Natural killer cell (primary cell): ENCODE data around the gene TOMM70. TPM values are rescaled to one million over a fixed set of nuclear protein-coding genes. Genes with fewer than 3 reads are reported as not detected.

Experiments
- ATAC-seq, 3 donors: fragments of 150-1000 bp in 2 of 3; fragments of 200-7000 bp in 1 of 3; cut with Tn5 transposase; 1 replicate in 1 of 3; 2 replicates in 2 of 3; pipeline ENCODE4 v1.10.0; 2021; ENCODE audit warnings: mild to moderate bottlenecking in 2 of 3, moderate library complexity in 2 of 3
- DNase-seq, 2 donors: peaks; one replicate each; pipeline versions ENCODE4 v3.0.0 to v3.0.0-alpha.2; 2013 to 2021; ENCODE audit warnings: mixed read lengths in 1 of 2
- H3K27ac ChIP-seq: one replicate; pipeline ENCODE4 v1.5.1; 2013; ENCODE audit warnings: mild to moderate bottlenecking, low read length
- H3K27me3 ChIP-seq: one replicate; pipeline ENCODE4 v1.6.1; 2013; ENCODE audit warnings: low read length; ENCODE audit not compliant: control insufficient read depth, insufficient read depth
- H3K36me3 ChIP-seq: one replicate; pipeline ENCODE4 v1.6.1; 2013; ENCODE audit warnings: low read length; ENCODE audit not compliant: control insufficient read depth, insufficient read depth
- H3K4me1 ChIP-seq: one replicate; pipeline ENCODE4 v1.6.1; 2013; ENCODE audit warnings: low read length; ENCODE audit not compliant: control insufficient read depth, insufficient read depth
- H3K4me3 ChIP-seq: one replicate; pipeline ENCODE4 v1.5.1; 2013; ENCODE audit warnings: low read length
- H3K9me3 ChIP-seq: one replicate; pipeline ENCODE4 v1.6.1; 2013; ENCODE audit warnings: low read length; ENCODE audit not compliant: control insufficient read depth, insufficient read depth
- H3K27ac Mint-ChIP-seq, 2 donors: one replicate each; pipeline ENCODE4 v1.8.0; 2022; ENCODE audit warnings: mild to moderate bottlenecking in 2 of 2, mixed read lengths in 2 of 2, moderate library complexity in 1 of 2
- H3K27me3 Mint-ChIP-seq, 2 donors: one replicate each; pipeline ENCODE4 v1.8.0; 2022; ENCODE audit warnings: low read depth in 2 of 2, mixed read lengths in 2 of 2
- H3K36me3 Mint-ChIP-seq: one replicate; pipeline ENCODE4 v1.8.0; 2022; ENCODE audit warnings: mixed read lengths
- H3K4me1 Mint-ChIP-seq, 2 donors: one replicate each; pipeline ENCODE4 v1.8.0; 2022; ENCODE audit warnings: mixed read lengths in 2 of 2
- H3K4me3 Mint-ChIP-seq: one replicate; pipeline ENCODE4 v1.8.0; 2022; ENCODE audit warnings: mild to moderate bottlenecking, moderate library complexity, mixed read lengths
- H3K9me3 Mint-ChIP-seq, 2 donors: one replicate each; pipeline ENCODE4 v1.8.0; 2022; ENCODE audit warnings: mixed read lengths in 2 of 2
- WGBS: methylation state at CpG from one replicate; pipeline ENCODE4 v1.1.7; 2013; ENCODE audit warnings: missing lambda C conversion rate; ENCODE audit not compliant: insufficient coverage; 5-methylcytosine and 5-hydroxymethylcytosine counted together
- intact Hi-C: fragments of 100-400 bp; cut with micrococcal nuclease; formaldehyde crosslinking; loops from one replicate; pipeline ENCODE4 v1.14.2; 2022
- total RNA-seq, 4 donors: library from RNA; stranded (reverse); fragments of 120-200 nt in 1 of 4; gene quantifications; one replicate each; pipeline versions ENCODE4 v1.2.3 to v1.2.4, GENCODE V29; 2013 to 2022
- TF ChIP-seq, protein P1 (sequence below): fragments of 200-600 bp; IDR thresholded peaks from one replicate; pipeline ENCODE4 v1.8.0; 2022; ENCODE audit warnings: antibody characterized with exemption

TOMM70 gene
- total RNA-seq, 3 donors from 2014 or later (not counting 1 experiment from before 2014, with no cell fraction given), result 19.1 to 26.6 (median 24.0) TPM

DNA sequence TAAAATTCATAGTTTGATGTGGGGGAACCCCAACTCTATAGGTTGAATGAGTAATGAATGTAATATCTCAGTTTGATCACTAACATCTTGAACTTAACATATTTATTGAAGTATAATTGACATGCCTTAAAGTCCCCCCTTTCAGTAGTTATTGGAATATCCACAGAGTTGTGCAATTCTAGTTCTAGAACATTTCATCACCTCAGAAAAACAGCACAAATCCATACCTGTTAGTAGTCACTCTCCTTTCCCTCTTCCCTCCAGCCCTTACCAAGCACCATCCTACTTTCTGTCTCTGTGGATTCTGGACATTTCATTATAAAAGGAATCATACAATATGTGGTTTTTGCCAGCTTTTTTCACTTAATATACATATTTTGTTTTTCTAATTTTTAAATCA is 75.1 kb downstream of the TOMM70 start:
- Mint-ChIP-seq H3K27me3 (no peaks in the 10 kb centered on the region), H3K4me1 (no peaks in the 10 kb centered on the region), H3K4me3 (no peak overlapping the region), H3K27ac (no peak overlapping the region), H3K36me3 (peaks cover 8% of the 10 kb centered on the region), H3K9me3 (no peaks in the 10 kb centered on the region)
- TF ChIP-seq, protein P1, sequence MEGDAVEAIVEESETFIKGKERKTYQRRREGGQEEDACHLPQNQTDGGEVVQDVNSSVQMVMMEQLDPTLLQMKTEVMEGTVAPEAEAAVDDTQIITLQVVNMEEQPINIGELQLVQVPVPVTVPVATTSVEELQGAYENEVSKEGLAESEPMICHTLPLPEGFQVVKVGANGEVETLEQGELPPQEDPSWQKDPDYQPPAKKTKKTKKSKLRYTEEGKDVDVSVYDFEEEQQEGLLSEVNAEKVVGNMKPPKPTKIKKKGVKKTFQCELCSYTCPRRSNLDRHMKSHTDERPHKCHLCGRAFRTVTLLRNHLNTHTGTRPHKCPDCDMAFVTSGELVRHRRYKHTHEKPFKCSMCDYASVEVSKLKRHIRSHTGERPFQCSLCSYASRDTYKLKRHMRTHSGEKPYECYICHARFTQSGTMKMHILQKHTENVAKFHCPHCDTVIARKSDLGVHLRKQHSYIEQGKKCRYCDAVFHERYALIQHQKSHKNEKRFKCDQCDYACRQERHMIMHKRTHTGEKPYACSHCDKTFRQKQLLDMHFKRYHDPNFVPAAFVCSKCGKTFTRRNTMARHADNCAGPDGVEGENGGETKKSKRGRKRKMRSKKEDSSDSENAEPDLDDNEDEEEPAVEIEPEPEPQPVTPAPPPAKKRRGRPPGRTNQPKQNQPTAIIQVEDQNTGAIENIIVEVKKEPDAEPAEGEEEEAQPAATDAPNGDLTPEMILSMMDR, result no peak
- no peak overlapping the region for H3K27ac ChIP-seq
- intact Hi-C loops, result no loop called here
- H3K36me3 ChIP-seq, result peaks cover 9% of the 10 kb centered on the region
- DNase-seq (no peak), ATAC-seq (no peak)
- no peaks in the 10 kb centered on the region for H3K27me3 ChIP-seq
- no peaks in the 10 kb centered on the region for H3K9me3 ChIP-seq
- H3K4me1 ChIP-seq, result no peaks in the 10 kb centered on the region
- H3K4me3 ChIP-seq, result no peak overlapping the region

DNA sequence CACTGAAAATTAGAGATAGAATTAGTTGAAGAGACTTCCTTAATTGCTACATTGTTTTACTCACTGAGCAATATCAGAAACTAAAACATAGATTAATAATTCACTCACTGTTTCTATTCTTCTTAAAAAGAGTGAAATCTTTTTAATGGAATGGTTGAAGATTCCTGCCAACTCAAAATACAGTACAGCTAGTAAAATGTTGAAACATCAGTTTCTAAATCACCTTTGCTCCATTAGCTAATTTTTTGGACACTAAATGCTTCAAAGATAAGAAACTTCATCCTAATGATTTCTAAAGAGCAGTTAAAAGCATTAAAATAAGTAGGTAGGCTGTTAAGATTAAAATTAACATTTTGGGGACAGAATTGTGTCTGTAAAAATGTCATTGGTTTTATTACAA is 76.8 kb downstream of the TOMM70 start:
- Mint-ChIP-seq H3K4me3 (no peak overlapping the region), H3K4me1 (no peaks in the 10 kb centered on the region), H3K27me3 (no peaks in the 10 kb centered on the region), H3K36me3 (peaks cover 8% of the 10 kb centered on the region), H3K27ac (no peak overlapping the region), H3K9me3 (no peaks in the 10 kb centered on the region)
- no peak for DNase-seq
- intact Hi-C loops, result no loop called here
- no peak overlapping the region for H3K27ac ChIP-seq
- peaks cover 18% of the 10 kb centered on the region for H3K36me3 ChIP-seq
- H3K9me3 ChIP-seq, result no peaks in the 10 kb centered on the region
- no peak for ATAC-seq
- TF ChIP-seq, protein P1, result no peak
- no peak overlapping the region for H3K4me3 ChIP-seq
- H3K27me3 ChIP-seq, result no peaks in the 10 kb centered on the region
- no peaks in the 10 kb centered on the region for H3K4me1 ChIP-seq

DNA sequence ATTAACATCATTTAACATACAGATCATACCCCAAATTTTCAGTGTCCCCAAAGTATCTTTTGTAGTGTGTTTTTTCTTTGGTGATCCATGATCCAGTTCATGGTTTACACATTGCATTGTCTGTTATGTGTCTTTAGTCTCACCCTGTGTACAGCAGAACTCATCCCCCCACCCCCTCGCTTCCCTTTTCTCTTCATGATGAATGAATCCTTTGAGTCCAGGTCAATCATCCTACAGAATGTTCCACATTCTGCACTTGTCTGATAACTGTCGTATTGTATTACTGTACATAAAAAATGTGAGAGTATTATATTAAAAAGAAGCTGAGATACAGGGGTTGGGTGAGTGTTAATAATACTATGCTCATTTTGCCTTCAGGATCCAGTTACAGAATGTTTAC is 80.9 kb downstream of the TOMM70 start:
- H3K36me3 ChIP-seq, result peaks cover 17% of the 10 kb centered on the region
- H3K4me3 Mint-ChIP-seq, result no peak overlapping the region
- intact Hi-C loops, result loop anchor here (5.0 kb wide), 1 partner anchor 1062 kb away; no protein-coding TSS in a partner anchor

DNA sequence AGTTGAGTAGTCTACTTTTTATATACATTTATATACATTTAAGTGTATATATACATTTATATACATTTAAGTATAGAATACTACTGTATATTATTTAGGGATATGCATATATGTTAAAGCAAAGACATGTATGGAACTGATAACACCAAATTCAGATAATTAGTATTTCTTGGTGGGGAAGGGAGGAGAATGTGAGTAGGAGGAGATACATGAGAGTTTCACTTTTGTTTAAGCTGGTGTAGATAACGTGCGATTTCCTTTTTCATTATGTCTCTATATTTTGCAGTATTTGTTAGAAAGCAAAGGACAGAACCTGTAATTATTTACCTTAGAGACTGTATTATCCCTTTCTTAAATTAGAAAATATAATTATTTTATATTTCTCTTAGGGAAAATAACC is 83.0 kb downstream of the TOMM70 start:
- Mint-ChIP-seq H3K4me1 (peaks cover 11 to 13% of the 10 kb centered on the region in 2 donors), H3K36me3 (no peaks in the 10 kb centered on the region), H3K27me3 (no peaks in the 10 kb centered on the region), H3K4me3 (peak overlapping the region; percentile 32), H3K27ac (peak overlapping the region; percentile 69 to 79), H3K9me3 (no peaks in the 10 kb centered on the region)
- peak in 1 of 2 donors; percentile 19 for DNase-seq
- Histone ChIP-seq H3K27ac (peak overlapping the region; percentile 14), H3K36me3 (peaks cover 16% of the 10 kb centered on the region), H3K4me3 (no peak overlapping the region), H3K9me3 (no peaks in the 10 kb centered on the region), H3K4me1 (peaks cover 4% of the 10 kb centered on the region), H3K27me3 (no peaks in the 10 kb centered on the region)
- TF ChIP-seq, protein P1, result no peak
- peak; percentile 59 to 68 (median 68) for ATAC-seq
- WGBS, result no CpG with 5 or more reads among the region's 2 CpGs
- intact Hi-C loops, result loop anchor here (5.0 kb wide), 1 partner anchor 1064 kb away; no protein-coding TSS in a partner anchor

More for the DNA sequence above, 80.9 kb downstream of the TOMM70 start:
- Histone ChIP-seq H3K4me1 (peaks cover 4% of the 10 kb centered on the region), H3K9me3 (no peaks in the 10 kb centered on the region), H3K27me3 (no peaks in the 10 kb centered on the region), H3K27ac (no peak overlapping the region), H3K4me3 (no peak overlapping the region)
- WGBS, result 100% methylated on average over 1 of the region's 2 CpGs
- ATAC-seq (no peak), DNase-seq (no peak)
- H3K4me1 Mint-ChIP-seq, result peaks cover 11 to 13% of the 10 kb centered on the region in 2 donors
- H3K27me3 Mint-ChIP-seq, result no peaks in the 10 kb centered on the region
- H3K9me3 Mint-ChIP-seq, result no peaks in the 10 kb centered on the region
- H3K27ac Mint-ChIP-seq, result no peak overlapping the region
- TF ChIP-seq, protein P1, result no peak
- H3K36me3 Mint-ChIP-seq, result no peaks in the 10 kb centered on the region
